ENCODE data around the gene PLCH2. TPM values are rescaled to one million over a fixed set of nuclear protein-coding genes. Genes with fewer than 3 reads are reported as not detected.

Gene PLCH2
- total and polyA plus RNA-seq, 10 of the 15 experiments (the other 5 are each of a cell fraction or from before 2014, with no cell fraction given) = 0.03 to 0.73 (median 0.24) TPM; not detected in 3

- no peak overlapping the region for H3K27ac ChIP-seq (ENCODE audit: control insufficient read depth, insufficient read depth)
- no TSS peak for BruUV-seq (replicated peaks)
- ChIA-PET SMC1A (ENCODE audit: uncharacterized antibody, unreplicated experiment) (no interaction called here), RAD21 (ENCODE audit: unreplicated experiment) (no interaction called here), POLR2A (no interaction called here), CTCF (no interaction called here)
- H3K27me3 ChIP-seq (replicated peaks in 1 of 2; ENCODE audit: control insufficient read depth in 2 of 2, insufficient read depth in 2 of 2, low read length in 1 of 2) = no peaks in the 10 kb centered on the region
- in situ Hi-C loops (cut with MboI) = no loop called here
- WGBS (ENCODE audit: insufficient coverage, insufficient replicate concordance, low lambda C conversion rate, missing lambda C conversion rate) = 44% methylated on average over 10 of the region's 10 CpGs
- intact Hi-C loops (cut with micrococcal nuclease; ENCODE audit: unreplicated experiment) = no loop called here
- H3K9me3 ChIP-seq (replicated peaks; ENCODE audit: control insufficient read depth, insufficient read depth, low read length) = no peaks in the 10 kb centered on the region
- H3K4me1 ChIP-seq (ENCODE audit: control insufficient read depth, insufficient read depth, low read length) = no peaks in the 10 kb centered on the region
- H4K20me1 ChIP-seq (ENCODE audit: control insufficient read depth, insufficient read depth) = no peaks in the 10 kb centered on the region
- no peak for TF ChIP-seq SUZ12 (IDR thresholded peaks at IDR 0.05; ENCODE audit: unreplicated experiment)
- peak; percentile 14; the same call in 2 of the 3 replicates for ATAC-seq
- DNase-seq (ENCODE audit: low read depth, low spot score) = no peak
- no peak overlapping the region for H3K4me3 ChIP-seq
- H3K4me2 ChIP-seq (ENCODE audit: control insufficient read depth, insufficient read depth) = no peak overlapping the region
- H3K9ac ChIP-seq (ENCODE audit: control insufficient read depth, insufficient read depth, low read length) = no peak overlapping the region
- no peaks in the 10 kb centered on the region for H3K79me2 ChIP-seq (ENCODE audit: control insufficient read depth, insufficient read depth, low read length)
- FAIRE-seq = no peak
- H2AFZ ChIP-seq (ENCODE audit: control insufficient read depth, low read depth, low read length) = no peak overlapping the region
- no peaks in the 10 kb centered on the region for H3K36me3 ChIP-seq (ENCODE audit: control insufficient read depth in 2 of 2, insufficient read depth in 2 of 2, low read length in 1 of 2)
Measured at GRCh38 chr1:2481885-2482284, 5.8 kb downstream of the PLCH2 start.

GRCh38 chr1:2482588-2482987, 6.5 kb downstream of the PLCH2 start:
- 23% methylated on average over 11 of the region's 11 CpGs for WGBS (ENCODE audit: insufficient coverage, insufficient replicate concordance, low lambda C conversion rate, missing lambda C conversion rate)
- TF ChIP-seq WRNIP1 (IDR thresholded peaks at IDR 0.05; ENCODE audit: borderline replicate concordance, low read depth, low read length) (no peak), ZNF24 (IDR thresholded peaks at IDR 0.05) (no peak), BCLAF1 (IDR thresholded peaks at IDR 0.05) (no peak), REST (IDR thresholded peaks at IDR 0.05; ENCODE audit: low read depth, low read length) (peak; percentile 67; the same call in 1 of the 2 replicates), ZBTB4 (CRISPR knock-in tag; IDR thresholded peaks at IDR 0.05) (no peak)
- ChIA-PET CTCF (no interaction called here), POLR2A (no interaction called here), RAD21 (ENCODE audit: unreplicated experiment) (no interaction called here), SMC1A (ENCODE audit: uncharacterized antibody, unreplicated experiment) (no interaction called here)
- Histone ChIP-seq H3K9me3 (replicated peaks; ENCODE audit: control insufficient read depth, insufficient read depth, low read length) (no peaks in the 10 kb centered on the region), H3K36me3 (ENCODE audit: control insufficient read depth in 2 of 2, insufficient read depth in 2 of 2, low read length in 1 of 2) (no peaks in the 10 kb centered on the region), H3K27me3 (replicated peaks in 1 of 2; ENCODE audit: control insufficient read depth in 2 of 2, insufficient read depth in 2 of 2, low read length in 1 of 2) (no peaks in the 10 kb centered on the region), H2AFZ (ENCODE audit: control insufficient read depth, low read depth, low read length) (no peak overlapping the region), H3K4me1 (ENCODE audit: control insufficient read depth, insufficient read depth, low read length) (no peaks in the 10 kb centered on the region), H3K27ac (ENCODE audit: control insufficient read depth, insufficient read depth) (no peak overlapping the region), H3K4me2 (ENCODE audit: control insufficient read depth, insufficient read depth) (no peak overlapping the region), H3K9ac (ENCODE audit: control insufficient read depth, insufficient read depth, low read length) (no peak overlapping the region), H3K79me2 (ENCODE audit: control insufficient read depth, insufficient read depth, low read length) (no peaks in the 10 kb centered on the region), H4K20me1 (ENCODE audit: control insufficient read depth, insufficient read depth) (no peaks in the 10 kb centered on the region), H3K4me3 (no peak overlapping the region)
- FAIRE-seq (no peak), ATAC-seq (peak; percentile 22), DNase-seq (ENCODE audit: low read depth, low spot score) (no peak)
- intact Hi-C loops (cut with micrococcal nuclease; ENCODE audit: unreplicated experiment) (no loop called here), in situ Hi-C loops (cut with MboI) (no loop called here)
- no TSS peak for BruUV-seq (replicated peaks)

All from GM12878 (cell line).